ENCODE data around the gene TBC1D9. TPM values are rescaled to one million over a fixed set of nuclear protein-coding genes. Genes with fewer than 3 reads are reported as not detected.

TBC1D9 gene
- total RNA-seq, 1 donor from 2014 or later, result 54.2 TPM

GRCh38 chr4:140719686-140720085, 36.5 kb downstream of the TBC1D9 start:
- Mint-ChIP-seq H3K27me3 (ENCODE audit: low read depth) (no peaks in the 10 kb centered on the region), H3K4me3 (no peak overlapping the region), H3K27ac (peak overlapping the region; percentile 51), H3K36me3 (no peaks in the 10 kb centered on the region), H3K9me3 (no peaks in the 10 kb centered on the region), H3K4me1 (peaks cover 72% of the 10 kb centered on the region)
- DNase-seq (ENCODE audit: low spot score in 2 of 2, unreplicated experiment in 2 of 2), result no peak
- TF ChIP-seq, protein P1, sequence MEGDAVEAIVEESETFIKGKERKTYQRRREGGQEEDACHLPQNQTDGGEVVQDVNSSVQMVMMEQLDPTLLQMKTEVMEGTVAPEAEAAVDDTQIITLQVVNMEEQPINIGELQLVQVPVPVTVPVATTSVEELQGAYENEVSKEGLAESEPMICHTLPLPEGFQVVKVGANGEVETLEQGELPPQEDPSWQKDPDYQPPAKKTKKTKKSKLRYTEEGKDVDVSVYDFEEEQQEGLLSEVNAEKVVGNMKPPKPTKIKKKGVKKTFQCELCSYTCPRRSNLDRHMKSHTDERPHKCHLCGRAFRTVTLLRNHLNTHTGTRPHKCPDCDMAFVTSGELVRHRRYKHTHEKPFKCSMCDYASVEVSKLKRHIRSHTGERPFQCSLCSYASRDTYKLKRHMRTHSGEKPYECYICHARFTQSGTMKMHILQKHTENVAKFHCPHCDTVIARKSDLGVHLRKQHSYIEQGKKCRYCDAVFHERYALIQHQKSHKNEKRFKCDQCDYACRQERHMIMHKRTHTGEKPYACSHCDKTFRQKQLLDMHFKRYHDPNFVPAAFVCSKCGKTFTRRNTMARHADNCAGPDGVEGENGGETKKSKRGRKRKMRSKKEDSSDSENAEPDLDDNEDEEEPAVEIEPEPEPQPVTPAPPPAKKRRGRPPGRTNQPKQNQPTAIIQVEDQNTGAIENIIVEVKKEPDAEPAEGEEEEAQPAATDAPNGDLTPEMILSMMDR (IDR thresholded peaks at IDR 0.05; ENCODE audit: unreplicated experiment), result no peak

DNA sequence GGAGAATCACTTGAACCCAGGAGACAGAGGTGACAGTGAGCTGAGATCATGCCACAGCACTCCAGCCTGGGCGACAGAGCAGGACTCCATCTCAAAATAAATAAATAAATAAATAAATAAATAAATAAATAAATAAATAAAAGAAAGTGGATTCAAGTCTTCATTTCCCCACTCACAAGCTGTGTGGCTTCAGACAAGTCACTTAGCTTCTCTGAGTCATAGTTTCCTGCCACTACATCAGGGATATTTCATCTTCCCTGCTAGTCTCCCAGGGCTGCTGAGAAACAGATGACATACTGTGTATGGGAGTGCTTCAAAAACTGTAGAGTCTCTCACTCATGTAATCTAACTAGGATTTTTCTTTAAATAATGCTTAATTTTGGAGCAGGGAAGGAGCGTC, 37.2 kb downstream of the TBC1D9 start:
- TF ChIP-seq, protein P1 (IDR thresholded peaks at IDR 0.05; ENCODE audit: unreplicated experiment), result no peak
- no peaks in the 10 kb centered on the region for H3K36me3 Mint-ChIP-seq
- peaks cover 75% of the 10 kb centered on the region for H3K4me1 Mint-ChIP-seq
- no peak for DNase-seq (ENCODE audit: low spot score in 2 of 2, unreplicated experiment in 2 of 2)
- no peaks in the 10 kb centered on the region for H3K9me3 Mint-ChIP-seq
- peak overlapping the region; percentile 51 for H3K27ac Mint-ChIP-seq
- no peak overlapping the region for H3K4me3 Mint-ChIP-seq
- no peaks in the 10 kb centered on the region for H3K27me3 Mint-ChIP-seq (ENCODE audit: low read depth)

GRCh38 chr4:140718241-140718952, 37.8 kb downstream of the TBC1D9 start:
- H3K4me3 Mint-ChIP-seq, result no peak overlapping the region
- no peaks in the 10 kb centered on the region for H3K36me3 Mint-ChIP-seq
- TF ChIP-seq, protein P1 (IDR thresholded peaks at IDR 0.05; ENCODE audit: unreplicated experiment), result no peak
- no peak for DNase-seq (ENCODE audit: low spot score in 2 of 2, unreplicated experiment in 2 of 2)
- H3K27ac Mint-ChIP-seq, result peak overlapping the region; percentile 78
- H3K4me1 Mint-ChIP-seq, result peaks cover 75% of the 10 kb centered on the region
- no peaks in the 10 kb centered on the region for H3K9me3 Mint-ChIP-seq
- H3K27me3 Mint-ChIP-seq (ENCODE audit: low read depth), result no peaks in the 10 kb centered on the region

GRCh38 chr4:140717313-140717712, 38.9 kb downstream of the TBC1D9 start:
- no peak for DNase-seq (ENCODE audit: low spot score in 2 of 2, unreplicated experiment in 2 of 2)
- TF ChIP-seq, protein P1 (IDR thresholded peaks at IDR 0.05; ENCODE audit: unreplicated experiment), result no peak
- H3K9me3 Mint-ChIP-seq, result no peaks in the 10 kb centered on the region
- peaks cover 71% of the 10 kb centered on the region for H3K4me1 Mint-ChIP-seq
- no peak overlapping the region for H3K4me3 Mint-ChIP-seq
- no peaks in the 10 kb centered on the region for H3K36me3 Mint-ChIP-seq
- no peaks in the 10 kb centered on the region for H3K27me3 Mint-ChIP-seq (ENCODE audit: low read depth)
- H3K27ac Mint-ChIP-seq, result peak overlapping the region; percentile 94

DNA sequence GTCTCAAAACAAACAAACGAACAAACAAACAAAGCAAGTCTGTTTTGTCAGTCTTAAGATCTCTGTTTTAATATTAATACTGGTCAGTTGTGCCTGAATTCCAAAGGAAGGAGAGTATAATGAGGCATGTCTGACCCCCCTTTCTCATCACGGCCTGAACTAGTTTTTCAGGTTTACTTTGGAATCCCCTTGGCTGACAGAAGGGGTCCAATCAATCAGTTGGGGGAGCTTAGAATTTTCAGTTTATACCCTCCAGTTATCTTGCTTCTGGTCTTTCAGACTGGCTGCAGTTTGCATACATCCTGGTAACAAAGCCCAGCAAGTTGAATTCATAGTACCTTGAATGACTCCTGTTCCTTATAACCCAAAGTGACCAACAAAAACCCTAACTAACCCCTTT, 41.1 kb downstream of the TBC1D9 start:
- H3K4me3 Mint-ChIP-seq, result peak overlapping the region; percentile 3
- no peak for DNase-seq (ENCODE audit: low spot score in 2 of 2, unreplicated experiment in 2 of 2)
- H3K27me3 Mint-ChIP-seq (ENCODE audit: low read depth), result no peaks in the 10 kb centered on the region
- TF ChIP-seq, protein P1 (IDR thresholded peaks at IDR 0.05; ENCODE audit: unreplicated experiment), result no peak
- H3K9me3 Mint-ChIP-seq, result no peaks in the 10 kb centered on the region
- peak overlapping the region; percentile 94 for H3K27ac Mint-ChIP-seq
- peaks cover 67% of the 10 kb centered on the region for H3K4me1 Mint-ChIP-seq
- no peaks in the 10 kb centered on the region for H3K36me3 Mint-ChIP-seq

Measured in mesothelial cell of epicardium (in vitro differentiated cells).